Dermis microvascular lymphatic vessel endothelial cell (primary cell): ENCODE data around the gene MC1R. TPM values are rescaled to one million over a fixed set of nuclear protein-coding genes. Genes with fewer than 3 reads are reported as not detected.
"Not testable (repeated sequence)": the region's sequence is repeated elsewhere in the genome, so short reads cannot be mapped to it uniquely, and the experiment has no call there.

ENCODE experiments used
- DNase-seq, 2 donors: peaks; one replicate each; pipeline versions ENCODE4 v3.0.0 to v3.0.0-alpha.2; 2010; ENCODE audit warnings: low read depth in 2 of 2
- total RNA-seq: library from RNA; depleted of rRNA; stranded (reverse); fragments of >200 nt; gene quantifications from 2 replicates; pipeline ENCODE4 v1.2.1, GENCODE V29; 2014

MC1R gene
- 1.0 and 1.1 TPM in 2 replicates for total RNA-seq

DNA sequence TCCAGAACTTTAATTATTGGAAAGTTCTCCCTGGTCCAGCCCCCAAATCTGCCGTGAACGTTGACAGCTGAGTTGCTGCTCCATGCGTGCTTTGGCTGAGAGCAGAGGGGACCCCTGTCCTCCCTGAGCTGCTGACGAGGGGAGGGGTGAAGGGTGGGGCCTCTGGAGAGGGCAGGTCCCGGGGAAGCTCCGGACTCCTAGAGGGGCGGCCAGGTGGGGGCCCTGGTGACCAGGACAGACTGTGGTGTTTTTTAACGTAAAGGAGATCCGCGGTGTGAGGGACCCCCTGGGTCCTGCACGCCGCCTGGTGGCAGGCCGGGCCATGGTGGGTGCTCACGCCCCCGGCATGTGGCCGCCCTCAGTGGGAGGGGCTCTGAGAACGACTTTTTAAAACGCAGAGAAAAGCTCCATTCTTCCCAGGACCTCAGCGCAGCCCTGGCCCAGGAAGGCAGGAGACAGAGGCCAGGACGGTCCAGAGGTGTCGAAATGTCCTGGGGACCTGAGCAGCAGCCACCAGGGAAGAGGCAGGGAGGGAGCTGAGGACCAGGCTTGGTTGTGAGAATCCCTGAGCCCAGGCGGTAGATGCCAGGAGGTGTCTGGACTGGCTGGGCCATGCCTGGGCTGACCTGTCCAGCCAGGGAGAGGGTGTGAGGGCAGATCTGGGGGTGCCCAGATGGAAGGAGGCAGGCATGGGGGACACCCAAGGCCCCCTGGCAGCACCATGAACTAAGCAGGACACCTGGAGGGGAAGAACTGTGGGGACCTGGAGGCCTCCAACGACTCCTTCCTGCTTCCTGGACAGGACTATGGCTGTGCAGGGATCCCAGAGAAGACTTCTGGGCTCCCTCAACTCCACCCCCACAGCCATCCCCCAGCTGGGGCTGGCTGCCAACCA lies at the start of gene MC1R:
MC1R (plus strand) TSS at position 410 of the 895 bp plus-strand sequence; CDS start at position 807, 397 bp downstream.
- DNase-seq: peak in 1 of 2 donors; percentile 45

DNA sequence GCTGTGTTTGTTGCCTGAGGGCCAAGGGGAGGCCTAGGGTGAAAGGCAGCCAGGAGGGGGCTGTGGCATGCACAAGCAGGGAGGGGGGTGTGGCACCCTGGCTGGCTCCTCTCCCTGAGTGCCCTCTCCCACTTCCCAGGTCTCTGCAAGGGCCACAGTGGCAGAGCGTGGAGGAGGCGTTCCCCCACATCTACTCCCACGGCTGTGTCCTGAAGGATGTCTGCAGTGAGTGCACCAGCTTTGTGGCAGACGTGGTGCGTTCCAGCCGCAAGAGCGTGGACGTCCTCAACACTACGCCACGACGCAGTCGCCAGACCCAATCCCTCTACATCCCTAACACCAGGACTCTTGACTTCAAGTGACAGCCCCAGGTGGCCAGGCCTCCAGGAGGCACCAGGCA lies 48.8 kb upstream of the MC1R start:
- no peak for DNase-seq

DNA sequence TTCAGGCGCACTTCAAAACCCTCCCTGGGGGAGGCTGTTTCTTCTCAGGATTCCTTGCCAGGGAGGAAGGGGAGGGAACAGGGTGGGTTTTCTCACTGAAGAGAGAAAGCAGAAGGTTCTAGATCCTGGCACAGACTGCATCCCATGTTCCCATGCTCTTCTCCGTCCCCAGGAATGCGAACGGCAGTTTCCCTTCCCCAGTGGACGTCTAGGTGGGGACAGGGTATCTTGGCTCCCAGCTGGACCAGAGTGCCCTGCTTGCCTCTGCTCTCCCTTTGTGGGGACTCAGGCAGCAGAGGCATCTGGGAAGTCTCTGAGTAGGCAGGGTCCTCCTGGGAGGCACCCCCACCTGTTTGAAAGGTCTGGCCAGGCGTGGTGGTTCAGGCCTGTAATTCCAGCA lies 48.2 kb upstream of the MC1R start:
- no peak for DNase-seq

DNA sequence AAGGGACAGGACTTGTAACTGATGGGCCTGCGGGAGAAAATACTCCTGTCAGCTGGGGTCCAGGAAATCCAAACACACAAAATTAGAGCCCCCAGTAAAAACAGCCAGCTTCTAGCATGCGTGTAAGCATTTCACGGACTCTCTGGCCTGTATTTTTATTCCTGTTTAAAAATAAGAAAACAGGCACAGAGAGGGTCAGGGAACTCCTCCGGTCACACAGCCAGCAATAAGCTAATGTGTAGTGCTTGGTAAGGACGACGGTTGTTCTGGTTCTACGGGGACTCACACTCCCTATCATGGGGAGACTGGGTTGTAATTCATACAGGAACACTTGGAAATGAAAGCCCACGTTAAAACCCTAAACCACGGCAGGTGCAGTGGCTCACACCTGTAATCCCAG lies 46.8 kb upstream of the MC1R start:
- no peak for DNase-seq

DNA sequence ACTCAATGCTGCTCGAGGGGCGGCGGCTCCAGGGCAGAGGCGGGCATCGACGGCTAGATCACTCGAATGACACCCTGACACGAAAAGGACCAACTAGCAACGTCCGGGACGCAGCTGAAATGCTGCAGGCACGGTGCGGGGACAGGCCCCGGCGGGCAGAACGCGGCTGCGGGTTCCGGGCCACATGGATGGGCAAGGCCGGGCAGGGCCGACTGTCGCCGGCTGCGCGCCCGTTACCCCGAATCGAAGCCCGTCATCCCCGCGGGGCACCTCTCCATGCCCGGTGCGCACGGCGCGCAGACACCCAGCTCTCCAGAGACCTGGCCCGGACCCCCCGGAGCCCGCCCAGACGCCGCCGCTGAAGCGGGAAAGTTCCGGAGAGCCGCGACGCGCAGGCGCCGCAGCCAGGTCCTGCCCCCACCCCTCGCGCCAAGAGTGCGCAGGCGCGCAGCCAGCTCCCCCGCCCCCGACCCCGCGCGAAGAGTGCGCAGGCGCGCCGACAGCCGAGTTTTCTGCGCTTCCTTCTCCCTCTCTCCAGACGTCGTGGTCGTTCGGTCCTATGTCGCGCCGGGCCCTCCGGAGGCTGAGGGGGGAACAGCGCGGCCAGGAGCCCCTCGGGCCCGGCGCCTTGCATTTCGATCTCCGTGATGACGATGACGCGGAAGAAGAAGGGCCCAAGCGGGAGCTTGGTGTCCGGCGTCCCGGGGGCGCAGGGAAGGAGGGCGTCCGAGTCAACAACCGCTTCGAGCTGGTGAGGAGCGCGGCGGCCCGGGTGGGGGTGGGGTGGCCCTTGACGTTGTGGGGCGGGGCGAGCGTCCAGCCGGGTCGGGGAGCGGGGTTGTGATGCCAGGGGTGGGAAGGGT lies 45.3 kb upstream of the MC1R start, which contains the start of gene TCF25:
TCF25 (plus strand) TSS at position 484 of the 863 bp plus-strand sequence; CDS start at position 560, 76 bp downstream.
- peak; percentile 60 to 90 for DNase-seq

DNA sequence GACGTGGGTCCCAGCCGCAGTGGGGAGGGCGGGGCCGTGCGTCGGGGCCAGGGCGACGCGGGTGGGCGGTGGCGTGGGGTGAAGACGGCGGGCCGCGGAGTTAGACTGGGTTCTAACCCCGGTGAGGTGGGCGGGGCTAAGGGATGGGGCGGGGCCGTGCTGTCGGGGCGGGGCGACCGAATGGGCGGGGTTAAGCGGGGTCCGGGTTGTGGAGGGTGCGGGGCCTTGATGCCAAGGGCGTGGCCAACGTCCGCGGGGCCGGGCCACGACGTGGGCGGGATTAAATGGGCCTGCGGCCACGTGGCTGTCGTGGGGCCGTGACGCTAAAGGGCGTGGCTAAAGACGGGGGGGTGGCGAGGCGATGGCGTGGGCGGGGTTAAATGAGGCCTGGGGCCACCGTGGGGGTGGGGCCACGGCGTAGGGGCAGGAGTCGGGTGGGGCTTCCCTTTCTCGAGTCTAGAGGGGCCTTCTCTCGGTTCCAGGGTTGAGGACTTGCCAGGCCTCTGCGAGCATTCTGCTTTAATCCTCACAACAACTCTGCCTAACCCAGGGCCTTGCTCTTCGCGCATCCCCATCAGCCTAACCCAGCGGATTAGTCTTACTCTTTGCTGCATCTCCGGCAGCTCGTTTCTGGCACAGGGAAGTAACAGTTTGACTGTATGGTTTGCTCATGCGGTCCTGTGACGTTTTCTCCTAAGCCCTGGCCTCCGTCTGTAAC lies 44.5 kb upstream of the MC1R start:
- DNase-seq: peak; percentile 88 to 96

DNA sequence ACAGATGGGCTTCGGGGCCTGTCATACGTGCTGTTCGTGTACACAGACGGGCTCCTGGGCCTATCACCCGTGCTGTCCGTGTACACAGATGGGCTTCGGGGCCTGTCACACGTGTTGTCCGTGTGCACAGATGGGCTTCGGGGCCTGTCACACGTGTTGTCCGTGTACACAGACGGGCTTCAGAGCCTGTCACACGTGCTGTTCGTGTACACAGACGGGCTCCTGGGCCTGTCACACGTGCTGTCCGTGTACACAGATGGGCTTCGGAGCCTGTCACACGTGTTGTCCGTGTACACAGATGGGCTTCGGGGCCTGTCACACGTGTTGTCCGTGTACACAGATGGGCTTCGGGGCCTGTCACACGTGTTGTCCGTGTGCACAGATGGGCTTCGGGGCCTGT lies 39.5 kb upstream of the MC1R start:
- DNase-seq: not testable (repeated sequence)

DNA sequence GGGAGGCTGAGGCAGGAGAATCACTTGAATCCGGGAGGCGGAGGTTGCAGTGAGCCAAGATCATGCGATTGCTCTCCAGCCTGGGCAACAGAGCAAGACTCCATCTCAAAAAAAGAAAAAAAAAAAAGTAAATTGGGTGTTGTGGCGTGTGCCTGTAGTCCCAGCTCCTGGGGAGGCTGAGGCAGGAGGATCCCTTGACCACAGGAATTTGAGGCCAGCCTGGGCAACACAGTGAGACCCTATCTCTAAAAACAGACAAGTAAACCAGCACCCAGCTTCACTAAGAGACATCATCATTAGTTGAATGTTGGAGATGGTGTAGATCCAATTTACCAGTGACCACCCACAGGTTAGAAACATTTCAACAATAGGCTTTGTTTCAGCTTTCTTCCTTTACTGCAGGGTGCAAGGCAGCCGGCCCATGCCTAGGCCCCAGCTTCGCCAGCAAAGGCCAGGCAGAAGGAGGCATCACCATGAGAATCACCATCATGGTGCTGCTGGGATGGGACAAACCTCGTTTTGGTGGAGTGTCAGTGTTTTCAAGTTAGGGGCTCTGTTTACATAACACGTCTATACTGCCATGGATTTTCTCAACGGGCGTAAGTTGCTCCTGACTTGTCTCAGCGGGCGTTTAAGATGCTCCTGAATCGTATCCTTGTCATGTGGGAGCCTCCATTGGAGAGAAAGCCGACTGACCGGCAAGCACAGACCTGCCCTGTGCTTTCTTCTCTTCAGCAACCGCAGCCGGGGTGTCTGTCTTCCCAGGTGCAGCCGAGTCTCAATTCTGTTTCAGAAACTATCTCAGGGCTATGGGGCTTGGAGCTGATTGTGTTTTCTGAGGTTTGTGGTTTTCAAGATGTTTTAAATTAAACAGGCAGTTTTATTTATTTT lies 37.9 kb upstream of the MC1R start:
- no peak for DNase-seq

DNA sequence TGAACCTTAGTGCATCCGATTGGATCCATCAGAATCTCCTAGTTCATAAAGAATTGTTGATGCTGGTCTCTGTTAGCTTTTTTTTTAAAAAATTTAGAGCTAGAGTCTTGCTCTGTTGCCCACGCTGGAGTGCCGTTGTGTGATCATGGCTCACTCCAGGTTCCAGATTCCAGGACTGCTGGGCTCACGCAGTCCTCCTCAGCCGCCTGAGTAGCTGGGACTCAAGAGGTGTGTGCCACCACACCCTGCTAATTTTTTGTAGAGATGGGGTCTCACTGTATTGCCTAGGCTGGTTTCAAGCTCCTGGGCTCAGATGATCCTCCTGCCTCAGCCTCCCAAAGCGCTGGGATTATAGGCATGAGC lies 37.3 kb upstream of the MC1R start:
- DNase-seq: no peak

DNA sequence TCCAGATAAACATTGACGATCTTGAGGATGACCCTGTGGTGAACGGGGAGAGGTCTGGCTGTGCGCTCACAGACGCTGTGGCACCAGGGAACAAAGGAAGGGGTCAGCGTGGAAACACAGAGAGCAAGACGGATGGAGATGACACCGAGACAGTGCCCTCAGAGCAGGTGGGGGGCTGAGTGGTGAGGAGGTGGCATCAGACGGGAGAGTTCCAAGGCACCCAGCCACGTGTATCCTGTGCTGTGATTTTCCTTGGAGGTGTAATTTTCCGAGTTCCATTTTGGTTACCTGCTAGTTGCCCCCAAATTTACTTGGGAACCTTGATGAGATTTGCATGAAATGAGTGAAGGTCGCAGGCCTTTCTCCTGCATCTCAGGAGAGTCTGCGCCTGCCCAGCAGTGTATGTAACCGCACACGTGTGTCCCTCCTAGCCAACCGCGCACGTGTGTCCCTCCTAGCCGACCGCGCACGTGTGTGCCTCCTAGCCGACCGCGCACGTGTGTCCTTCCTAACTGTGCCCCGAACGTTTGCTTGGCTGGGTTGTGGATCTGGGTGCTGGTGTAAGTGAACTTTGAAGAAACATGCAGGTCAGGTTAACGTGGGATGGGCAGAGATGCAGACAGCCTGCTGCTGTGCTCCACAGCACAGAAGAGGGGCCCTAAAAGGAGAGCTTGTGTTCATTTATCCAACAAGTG lies 35.2 kb upstream of the MC1R start:
- DNase-seq: no peak

DNA sequence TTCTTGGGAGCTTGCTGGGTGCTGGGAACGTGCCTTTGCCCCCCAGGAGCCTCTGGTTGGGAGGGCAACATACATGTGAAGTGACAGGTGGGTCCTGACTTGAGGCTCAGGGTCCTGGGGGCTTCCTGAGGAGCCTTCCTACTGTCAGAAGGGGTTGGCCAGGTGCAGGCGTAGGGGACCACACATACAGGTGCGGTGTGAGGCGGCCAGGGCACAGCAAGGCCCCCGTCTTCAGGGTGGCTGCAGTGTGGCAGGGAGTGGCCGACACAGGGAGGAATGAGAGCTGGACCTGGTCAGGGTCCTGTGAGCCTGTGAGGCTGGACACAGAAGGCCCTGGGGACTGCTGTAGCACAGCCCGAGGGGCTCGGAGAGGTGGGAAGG lies 34.6 kb upstream of the MC1R start:
- no peak for DNase-seq

DNA sequence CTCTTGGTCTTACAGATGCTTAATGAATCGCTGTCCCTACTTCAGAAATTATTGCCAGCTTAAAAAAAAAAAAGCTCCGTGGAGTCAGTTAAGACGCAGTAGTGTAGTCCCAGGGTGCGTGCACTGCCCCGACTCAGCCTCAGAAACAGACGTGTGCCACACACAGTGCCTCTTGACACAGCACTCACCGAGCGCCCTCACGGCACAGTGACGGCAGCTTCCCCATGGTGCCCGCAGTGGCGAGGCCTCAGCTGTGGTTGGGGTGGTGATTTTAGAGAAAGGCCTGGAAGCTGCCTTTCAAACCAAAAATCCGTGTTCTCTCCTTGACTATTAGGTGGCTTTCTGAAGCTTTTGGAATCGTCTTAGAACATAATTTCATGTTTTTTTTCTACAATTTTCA lies 31.4 kb upstream of the MC1R start:
- no peak for DNase-seq

DNA sequence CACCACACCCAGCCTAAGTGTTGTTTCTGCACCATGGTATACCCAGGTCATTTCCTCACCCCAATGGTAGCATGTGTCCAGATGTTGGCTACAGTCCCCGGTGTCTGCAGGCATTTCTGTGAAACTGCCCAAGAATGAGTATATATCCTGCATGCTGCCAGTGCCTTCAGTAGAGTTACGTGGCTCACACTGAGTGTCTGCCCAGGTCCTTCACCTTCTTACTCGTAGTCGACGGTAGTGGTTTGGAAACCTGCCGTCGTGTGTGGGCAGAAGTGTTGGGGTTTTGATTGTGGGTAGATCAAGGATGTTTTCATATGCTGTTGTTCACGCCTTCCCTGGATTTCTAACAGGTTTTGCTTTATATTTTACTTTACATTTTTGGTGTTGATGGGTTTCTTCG lies 28.5 kb upstream of the MC1R start:
- no peak for DNase-seq

DNA sequence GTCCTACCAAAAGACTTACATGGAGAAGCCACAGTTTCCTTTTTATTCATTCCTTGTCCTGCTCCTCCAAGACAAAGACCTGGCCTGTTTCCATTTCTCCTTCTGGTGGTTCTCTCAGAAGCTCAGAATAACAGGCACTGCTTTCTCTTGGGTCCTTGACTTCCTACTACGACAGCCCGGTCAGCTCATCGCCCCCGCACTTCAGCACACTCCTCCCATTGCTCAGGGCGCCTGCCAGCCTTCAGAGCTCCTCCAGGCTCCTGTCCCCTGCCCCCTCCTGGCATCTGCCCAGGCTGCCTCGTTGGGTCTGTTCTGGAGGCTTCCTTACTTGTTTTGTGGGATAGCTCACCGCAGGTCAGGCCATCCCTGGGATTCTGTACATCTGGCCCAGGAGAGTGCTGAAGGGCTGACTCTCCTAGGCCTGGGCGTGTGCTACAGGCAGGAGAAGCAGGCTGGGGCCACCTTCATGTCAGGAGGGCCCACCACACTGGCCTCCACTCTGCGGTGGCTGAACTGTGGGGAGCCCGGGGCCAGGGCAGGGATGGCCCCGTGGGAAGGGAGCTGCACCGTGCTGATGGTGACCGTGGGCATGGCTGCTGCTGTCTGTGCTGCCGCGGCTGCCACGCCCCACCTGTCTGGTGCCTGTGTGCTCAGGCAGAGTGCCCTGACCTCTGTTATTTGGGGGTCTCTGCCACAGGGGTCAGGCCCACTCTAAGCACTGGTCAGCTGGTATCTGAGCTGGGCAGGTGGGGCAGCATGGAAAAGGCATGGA lies 27.6 kb upstream of the MC1R start:
- DNase-seq: no peak

DNA sequence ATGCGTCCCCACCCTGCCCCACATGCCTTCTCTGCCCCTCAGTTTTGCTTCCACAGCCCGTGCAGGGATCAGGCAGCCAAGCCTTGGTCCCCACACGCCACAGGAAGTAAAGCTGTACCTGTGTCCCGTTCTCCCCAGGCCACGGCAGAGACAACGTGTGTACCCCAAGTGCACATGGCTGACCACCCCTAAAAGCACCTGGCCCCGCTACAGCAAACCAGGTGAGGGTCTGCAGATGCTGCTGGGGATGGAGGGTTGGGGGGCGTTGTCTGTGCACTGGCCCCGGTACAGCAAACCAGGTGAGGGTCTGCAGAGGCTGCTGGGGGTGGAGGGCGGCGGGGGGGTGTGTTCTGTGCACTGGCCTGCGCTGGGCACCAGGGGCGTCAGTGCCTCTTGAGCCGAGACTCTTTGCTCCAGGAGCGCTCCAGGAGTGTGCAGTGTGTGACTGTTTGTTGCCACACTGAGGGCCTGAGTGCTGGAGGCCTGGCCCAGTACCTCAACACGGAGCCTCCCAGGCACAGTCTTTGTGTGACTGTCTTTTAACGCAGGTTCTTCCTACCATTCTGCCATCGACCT lies 26.5 kb upstream of the MC1R start:
- DNase-seq: no peak

DNA sequence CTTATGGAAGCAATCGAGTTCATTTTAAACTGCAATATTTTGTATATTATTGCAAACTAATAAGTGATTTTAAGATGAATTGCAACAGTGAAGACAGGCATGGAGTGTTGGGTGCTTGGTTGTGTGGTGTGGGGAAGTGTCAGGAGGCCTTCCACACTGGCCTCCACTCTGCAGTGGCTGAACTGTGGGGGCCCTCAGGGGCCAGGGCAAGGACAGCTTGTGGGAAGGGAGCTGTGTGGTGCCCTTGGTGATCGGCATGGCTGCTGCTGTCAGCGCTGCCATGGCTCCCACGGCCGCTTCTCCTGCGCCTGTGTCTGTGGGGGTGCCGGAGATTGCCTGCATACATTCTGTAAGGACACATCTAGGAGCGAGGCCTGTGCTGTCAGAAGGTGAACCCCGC lies 26.0 kb upstream of the MC1R start:
- no peak for DNase-seq

DNA sequence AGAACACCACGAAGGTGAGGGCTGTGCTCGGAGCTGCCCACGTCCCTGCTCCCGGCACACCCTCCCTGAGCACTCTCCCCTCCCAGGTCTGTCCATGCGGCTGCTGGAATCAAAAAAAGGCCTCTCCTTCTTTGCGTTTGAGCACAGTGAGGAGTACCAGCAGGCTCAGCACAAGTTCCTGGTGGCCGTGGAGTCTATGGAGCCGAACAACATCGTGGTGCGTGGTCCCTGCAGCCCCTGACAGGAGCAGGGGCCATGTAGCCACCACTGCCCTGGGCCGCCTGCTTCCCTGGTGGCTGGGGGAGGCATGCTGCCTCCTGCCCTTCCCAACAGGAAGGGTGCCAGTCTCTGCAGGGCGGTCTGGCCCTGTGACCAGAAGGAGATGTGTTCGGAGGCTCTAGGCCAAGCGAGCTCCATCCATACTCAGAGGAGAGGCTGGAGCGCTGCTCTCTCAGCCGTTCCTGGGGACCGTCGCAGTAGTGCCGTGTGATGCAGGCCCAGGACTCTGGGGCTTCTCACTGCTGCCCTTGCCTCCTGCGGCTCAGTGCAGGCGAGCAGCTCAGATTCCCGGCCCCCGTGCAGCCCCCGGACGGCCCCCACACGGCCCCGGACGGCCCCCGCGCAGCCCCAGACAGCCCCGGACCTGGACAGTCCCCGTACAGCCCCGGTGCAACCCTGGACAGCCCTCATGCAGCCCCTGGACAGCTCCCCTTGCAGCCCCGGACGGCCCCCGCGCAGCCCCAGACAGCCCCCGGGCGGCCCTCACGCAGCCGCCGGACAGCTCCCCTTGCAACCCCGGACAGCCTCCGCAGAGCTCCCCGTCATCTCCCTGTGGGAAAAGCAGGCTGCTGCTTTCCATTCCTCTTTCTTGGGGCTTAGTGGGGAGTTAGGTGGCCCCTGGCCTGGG lies 24.8 kb upstream of the MC1R start:
- DNase-seq: no peak
